ENCODE results near the gene ANKH.

DNA sequence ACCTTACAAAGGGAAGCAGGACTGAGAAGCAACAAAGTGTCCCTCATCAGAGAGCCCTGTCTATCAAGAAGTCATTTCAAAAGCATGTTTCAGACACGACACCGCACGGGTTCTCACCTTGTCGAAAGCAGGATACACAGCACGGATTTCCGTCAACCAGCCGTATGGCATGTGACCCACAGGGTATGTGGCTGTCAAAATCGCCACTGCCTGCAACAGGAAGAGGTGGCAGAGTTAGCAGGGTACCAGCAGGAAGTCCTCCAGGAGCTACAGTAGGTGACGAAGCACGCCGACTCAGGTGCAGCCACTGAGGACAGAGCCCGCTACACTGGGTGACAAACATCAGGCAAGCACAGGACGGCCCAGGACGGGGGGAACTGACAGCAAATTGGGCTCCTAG, 125.8 kb downstream of the ANKH start:
- TF ChIP-seq POLR2AphosphoS5 (IDR thresholded peaks at IDR 0.05; ENCODE audit: low read depth, low read length) (no peak), TBP (CRISPR knock-in tag; IDR thresholded peaks at IDR 0.05) (no peak)
- TF ChIP-seq, protein P1, sequence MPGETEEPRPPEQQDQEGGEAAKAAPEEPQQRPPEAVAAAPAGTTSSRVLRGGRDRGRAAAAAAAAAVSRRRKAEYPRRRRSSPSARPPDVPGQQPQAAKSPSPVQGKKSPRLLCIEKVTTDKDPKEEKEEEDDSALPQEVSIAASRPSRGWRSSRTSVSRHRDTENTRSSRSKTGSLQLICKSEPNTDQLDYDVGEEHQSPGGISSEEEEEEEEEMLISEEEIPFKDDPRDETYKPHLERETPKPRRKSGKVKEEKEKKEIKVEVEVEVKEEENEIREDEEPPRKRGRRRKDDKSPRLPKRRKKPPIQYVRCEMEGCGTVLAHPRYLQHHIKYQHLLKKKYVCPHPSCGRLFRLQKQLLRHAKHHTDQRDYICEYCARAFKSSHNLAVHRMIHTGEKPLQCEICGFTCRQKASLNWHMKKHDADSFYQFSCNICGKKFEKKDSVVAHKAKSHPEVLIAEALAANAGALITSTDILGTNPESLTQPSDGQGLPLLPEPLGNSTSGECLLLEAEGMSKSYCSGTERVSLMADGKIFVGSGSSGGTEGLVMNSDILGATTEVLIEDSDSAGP (CRISPR knock-in tag; IDR thresholded peaks at IDR 0.05; ENCODE audit: borderline replicate concordance) = no peak
- TF ChIP-seq, protein P2, sequence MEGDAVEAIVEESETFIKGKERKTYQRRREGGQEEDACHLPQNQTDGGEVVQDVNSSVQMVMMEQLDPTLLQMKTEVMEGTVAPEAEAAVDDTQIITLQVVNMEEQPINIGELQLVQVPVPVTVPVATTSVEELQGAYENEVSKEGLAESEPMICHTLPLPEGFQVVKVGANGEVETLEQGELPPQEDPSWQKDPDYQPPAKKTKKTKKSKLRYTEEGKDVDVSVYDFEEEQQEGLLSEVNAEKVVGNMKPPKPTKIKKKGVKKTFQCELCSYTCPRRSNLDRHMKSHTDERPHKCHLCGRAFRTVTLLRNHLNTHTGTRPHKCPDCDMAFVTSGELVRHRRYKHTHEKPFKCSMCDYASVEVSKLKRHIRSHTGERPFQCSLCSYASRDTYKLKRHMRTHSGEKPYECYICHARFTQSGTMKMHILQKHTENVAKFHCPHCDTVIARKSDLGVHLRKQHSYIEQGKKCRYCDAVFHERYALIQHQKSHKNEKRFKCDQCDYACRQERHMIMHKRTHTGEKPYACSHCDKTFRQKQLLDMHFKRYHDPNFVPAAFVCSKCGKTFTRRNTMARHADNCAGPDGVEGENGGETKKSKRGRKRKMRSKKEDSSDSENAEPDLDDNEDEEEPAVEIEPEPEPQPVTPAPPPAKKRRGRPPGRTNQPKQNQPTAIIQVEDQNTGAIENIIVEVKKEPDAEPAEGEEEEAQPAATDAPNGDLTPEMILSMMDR (CRISPR knock-in tag; IDR thresholded peaks at IDR 0.05) = no peak
